GM18907 (cell line): ENCODE data around the gene PRKAR1B.

Experiments
- ATAC-seq: cut with Tn5 transposase; IDR thresholded peaks from one replicate; pipeline ENCODE4 v1.9.1; 2021; ENCODE audit warnings: mild to moderate bottlenecking, moderate library complexity; ENCODE audit not compliant: unreplicated experiment

Gene PRKAR1B

DNA sequence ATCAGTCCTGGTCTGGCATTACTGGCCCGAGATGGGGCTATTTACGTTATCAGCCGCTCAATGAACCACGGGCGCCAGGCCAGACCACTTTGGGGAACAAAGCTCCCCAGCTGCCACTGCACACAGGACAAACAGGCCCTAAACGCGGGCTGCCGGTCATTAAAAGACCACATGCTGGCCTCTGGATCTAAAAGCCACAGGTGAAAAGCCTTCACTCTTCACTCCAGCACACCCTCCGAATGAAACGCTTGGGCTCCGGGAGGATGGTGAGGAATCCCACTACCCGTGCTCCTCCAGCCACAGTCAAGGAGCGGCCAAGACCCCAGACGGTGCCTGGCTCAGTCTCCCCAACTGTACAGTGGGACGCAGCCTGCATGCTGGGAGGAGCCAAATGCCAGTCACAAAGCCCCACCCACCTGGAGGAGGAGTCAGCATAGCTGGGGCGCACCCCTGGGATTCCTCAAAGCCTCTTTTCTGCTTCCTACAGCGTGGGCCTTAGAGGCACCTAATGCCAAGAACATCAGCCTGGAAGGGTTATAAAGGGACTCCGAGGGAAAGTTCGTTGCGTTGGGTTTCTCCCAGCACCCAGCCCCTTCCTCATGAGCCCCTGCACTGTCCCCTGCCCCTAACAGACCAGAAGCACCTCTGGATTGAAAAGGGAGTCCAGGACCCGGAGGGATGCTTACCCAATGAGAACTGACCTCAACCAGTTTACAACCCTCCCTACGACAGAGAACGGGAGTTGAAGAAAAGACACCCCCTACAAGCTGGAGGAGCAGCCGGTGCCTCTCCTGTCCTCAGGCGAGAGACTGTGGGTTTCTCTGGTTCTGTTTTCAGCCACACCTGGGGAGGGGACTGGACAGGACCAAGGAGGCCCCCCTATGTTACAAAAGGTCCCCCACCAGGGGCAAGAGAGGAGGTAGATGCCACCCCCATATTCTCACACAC is 212.2 kb downstream of the PRKAR1B start:
- ATAC-seq, result no peak

DNA sequence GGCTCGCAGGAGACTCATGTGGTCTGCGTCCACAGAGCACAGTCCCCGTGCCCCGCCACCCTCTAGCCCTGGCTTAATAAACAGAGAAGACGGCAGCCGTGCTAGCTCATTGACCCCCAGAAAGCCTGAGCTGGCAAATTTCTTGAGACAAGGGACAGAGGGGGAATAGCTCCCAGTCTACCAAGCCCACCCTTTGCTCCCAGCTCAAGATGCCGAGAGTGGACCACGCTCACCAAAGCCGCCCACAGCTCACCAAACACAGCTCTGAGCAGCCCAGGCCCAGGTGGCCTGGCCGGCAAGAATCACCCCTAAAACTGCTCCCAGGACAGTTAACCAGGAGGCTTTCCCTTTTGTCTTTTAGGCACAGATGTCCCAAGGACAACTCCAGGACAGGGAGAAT is 212.8 kb downstream of the PRKAR1B start:
- no peak for ATAC-seq

DNA sequence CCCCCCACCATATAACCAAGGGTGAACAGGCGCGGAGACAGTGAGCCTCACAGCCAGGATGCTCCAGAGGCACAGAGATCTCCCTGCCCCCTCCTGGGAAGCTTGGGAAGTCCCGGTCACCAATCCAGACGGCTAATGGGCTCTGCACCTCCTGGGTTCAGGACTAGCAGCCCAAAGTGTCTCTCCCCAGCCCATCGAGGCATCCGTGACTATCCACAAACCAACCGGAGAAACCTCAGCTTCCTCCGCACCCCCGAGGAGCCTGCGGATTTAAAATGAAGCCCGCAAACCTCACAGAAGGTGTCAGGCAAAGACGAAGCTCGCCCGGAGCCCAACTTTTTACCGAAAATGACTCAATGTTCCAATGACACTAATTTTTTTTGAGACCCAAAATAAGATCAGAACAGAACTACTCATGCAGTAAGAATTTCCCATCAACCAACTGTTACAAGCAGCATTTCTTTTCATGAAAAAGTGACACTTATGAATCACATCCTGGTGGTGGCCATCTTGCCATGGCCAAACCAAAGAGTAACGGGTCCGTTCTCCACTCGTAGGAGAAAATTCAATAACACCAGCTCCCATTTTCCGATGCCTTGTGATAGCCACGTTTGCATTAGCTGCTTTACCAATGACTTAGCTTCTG is 213.4 kb downstream of the PRKAR1B start:
- ATAC-seq, result no peak

DNA sequence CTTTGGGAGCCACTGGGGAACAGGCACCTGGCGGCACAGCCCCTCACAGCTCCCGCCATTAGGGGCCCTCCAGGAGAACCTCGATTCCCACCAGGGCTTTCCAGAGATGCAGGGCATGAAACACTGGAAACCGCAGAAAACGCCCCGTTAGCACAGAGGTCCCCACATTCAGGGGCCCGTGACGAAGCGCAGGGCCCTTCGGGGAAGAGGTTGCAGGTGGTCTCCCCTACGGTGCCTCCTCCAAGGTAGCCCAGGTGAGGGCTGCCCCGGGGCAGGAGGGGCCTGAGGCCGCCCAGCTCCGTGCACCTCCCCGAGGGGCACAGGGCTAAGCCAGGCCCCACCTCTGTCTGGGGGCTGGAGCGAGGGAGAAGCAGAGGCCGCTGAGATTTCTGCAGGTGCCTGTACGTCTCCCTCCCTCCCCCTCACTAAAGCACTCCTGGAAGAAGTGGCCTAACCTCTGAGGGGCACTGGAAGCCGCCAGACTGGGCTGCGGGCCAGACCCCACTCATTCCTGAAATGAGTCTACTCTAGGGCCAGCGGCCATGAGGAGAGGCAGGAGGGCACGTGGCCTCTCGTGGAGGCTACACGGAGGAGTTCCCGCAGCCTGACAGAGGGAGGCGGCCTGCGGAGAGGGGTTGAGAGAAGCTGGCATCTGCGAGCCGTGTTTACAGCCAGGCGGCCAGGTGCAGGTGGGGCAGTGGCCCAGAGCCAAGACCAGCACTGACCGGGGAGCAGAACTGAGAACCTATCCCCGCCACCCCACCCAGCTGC is 214.4 kb downstream of the PRKAR1B start:
- ATAC-seq, result no peak

DNA sequence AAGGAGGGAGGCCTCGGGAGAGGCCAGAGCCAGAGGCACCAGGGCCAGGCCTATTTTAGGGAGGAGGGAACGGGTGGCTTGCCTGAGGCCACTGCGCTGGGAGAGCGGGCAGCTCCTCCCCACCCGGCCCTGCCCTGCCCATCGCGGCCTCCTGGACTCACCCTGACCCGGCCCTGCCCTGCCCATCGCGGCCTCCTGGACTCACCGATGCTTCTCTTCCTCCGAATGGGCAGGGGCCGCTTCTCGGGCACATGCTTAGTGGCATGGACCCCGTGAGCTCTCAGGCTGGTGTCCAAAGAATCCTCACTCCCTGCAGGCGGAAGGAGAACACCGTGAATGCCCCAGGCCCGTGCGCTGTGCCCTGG is 215.0 kb downstream of the PRKAR1B start:
- no peak for ATAC-seq

DNA sequence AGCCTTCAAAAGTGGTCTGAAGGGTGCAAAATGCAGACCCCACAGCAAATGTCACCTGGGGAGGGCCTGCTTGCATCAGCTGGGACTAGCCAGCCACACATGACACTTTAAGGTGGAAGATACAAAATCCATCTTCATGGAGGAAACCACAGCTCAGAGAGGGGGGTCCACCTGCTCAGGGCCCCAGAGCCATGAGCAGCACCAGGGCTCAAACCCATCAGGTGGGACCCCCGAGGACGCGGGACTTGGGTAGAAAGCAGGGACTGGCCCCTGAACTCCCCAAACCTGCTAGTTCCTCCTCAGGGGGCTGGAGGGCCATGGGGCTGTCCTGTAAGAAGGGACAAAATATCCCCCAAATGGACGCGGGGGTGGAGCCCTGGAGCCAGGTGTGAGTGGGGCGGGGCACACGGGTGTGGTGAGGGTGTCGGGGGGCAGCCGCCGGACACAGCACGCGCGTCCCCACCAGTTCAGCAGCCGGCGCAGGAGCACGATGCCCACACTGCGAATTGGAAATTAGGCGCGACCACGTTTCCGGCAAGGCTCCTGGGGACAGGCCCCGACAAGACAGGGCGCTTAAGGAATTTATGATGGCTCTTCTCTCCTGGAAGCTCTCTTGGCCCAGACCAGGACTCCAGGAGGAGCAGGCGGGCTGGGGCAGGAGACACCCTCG is 215.5 kb downstream of the PRKAR1B start:
- no peak for ATAC-seq

DNA sequence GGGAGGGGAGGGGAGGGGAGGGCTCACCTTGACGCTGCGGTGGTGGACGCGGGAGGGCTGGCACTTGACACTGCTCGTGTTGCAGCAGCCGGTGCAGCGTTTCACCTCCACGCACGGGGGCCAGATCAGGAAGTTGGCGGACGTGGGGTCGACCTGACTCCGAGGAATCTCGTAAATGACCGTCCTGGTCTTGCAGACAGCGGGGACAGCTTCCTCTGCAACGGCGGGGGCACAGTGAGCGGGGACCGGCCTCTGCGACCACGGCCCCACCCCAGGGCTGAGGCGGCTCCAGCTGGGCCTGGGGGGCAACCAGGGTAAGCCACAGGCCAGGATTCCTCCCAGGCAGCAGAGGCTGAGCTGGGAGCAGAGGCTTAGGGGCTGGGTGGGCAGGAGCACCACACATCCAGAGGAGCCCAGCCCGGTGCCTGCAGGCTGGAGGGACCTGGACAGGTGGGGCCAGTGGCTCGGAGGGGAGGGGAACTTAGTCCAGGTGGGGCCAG is 216.2 kb downstream of the PRKAR1B start:
- no peak for ATAC-seq

DNA sequence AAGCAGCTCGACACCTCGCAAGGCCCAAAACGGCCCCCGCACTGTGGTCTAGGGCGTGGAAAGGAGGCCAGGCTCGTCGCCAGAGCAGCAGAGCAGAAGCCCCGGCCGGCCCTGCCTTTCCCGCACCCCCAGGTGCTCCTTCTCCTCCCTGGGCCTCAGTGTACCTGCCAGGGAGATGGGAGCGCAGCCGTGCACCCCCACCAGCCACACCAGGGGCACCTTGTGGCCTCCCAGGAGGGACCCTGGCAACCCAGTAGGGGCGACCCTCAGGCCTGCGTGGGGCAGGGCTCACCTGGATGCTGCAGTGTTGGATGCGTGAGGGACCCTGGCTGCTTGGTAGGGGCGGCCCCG is 217.0 kb downstream of the PRKAR1B start:
- no peak for ATAC-seq

DNA sequence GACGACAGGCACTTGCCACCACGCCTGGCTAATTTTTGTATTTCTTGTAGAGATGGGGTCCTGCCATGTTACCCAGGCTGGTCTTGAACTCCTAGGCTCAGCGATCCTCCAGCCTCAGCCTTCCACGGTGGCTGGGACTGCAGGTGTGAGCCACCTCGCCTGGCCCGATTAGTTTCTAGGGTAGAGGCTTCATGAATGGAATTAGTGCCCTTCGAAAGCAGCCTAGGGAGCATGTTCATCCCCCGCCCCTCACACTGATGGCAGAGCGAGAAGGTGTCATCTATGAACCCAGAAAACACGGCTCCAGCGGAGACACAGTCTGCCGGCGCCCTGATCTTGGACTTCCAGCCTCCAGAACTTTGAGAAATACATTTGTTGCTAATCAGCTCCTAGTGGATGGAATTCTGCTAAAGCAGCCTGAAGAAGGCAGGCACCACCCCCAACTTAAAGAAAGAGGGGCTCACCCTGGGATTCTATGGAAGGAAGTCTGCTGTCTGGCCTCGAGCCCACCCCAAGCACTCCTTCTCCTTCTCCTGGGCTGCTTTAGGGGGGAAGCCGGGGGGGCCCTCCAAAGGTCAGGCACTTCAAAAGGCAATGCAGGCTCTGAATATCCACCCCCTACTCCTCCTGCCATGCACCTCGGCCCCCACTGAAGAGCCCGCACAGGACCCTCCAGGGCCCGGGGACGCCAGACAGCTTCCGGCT is 217.5 kb downstream of the PRKAR1B start:
- no peak for ATAC-seq

DNA sequence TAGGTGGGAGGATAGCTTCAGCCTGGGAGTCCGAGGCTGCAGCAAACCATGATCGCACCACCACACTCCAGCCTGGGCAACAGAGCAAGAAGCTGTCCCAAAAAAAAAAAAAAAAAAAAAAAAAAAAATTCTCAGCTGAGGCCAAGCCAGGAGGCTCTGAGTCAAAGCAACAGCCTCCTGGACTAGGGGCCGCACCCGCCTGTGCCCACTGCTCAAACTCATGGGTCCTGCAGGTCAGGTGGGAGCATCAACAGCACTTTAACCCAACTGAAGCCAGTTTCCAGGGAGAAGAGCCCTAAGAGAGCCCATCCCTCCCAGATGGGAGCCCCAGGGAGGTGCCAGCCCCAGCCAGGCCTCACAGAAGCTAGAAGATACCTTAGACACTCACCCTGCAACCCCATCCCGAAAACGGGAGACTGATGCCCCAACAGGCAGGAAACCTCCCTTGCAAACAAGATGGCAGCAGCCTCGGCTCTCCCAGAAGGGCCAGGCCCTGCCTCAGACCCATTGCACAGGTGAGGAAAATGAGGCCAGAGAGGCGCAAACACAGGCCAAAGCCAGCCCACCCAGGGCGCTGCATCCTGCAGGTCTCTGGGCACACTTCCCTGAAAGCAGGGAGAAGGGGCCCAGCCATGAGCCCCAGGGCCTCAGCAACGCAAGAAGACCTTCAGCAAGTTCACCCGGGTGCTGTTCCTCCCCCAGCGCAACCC is 218.5 kb downstream of the PRKAR1B start:
- no peak for ATAC-seq

DNA sequence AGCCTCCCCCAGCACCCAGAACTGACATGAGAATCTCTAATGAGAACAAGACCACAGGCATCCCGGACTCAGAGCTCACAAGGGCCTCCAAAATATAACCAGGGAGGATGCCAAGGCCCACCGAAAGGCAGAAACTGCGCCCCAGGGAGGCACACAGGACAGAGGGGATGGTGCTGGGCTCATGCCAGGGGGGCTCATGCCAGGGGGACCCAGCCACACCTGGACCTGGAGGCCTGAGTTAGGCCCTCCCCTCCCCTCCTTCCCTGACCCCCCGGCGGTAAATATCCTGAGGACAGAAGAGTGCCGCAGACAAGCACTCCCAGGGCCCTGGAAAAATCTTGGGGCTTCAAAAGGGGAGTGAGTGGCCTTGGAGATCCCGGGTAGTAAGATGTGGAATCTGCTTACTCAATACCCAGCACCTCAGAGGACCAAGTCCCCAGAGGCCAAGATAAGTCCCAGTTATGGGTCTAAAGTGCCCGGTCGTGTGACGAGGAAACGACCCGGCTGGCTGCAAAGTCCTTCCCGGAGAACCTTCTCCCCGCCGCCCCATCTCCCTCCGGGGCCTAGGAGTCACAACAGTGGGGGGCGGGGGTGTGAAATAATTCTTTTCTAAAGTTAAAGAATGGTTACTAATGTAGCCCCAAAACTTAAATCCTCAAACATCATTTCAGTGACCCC is 219.3 kb downstream of the PRKAR1B start:
- ATAC-seq, result no peak

DNA sequence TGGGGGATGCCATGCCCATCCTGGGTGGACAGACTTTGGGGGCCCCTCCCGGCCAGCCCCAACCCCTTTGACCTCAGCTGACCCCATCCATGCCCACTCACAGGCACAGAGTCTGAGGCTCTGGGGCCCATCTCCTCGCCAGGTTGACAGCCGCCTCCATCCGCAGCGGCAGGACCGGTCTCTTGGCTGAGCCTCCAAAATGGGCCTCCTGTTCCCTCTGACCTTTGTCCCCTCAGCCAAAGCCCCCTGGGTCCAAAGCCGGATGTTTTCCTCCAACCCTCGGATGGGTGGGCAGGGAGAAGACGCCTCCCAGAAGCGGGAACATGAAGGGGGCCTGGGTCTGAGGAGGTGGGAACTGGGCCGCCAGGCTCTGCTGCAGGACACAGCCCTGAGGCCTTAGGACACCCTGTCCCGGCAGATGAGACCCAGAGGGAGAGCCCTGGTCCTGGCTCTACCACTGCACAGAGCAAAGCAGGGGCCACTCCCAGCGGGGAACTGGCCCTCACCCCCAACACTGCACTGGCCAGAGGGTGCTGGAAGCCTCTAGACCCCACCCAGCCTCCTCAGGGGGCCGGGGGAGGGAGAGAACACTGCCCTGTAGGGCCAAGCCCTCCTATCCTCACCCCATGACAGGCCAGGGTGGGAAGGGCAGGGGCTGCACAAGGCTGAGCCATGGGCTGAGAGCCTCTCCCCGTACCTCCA is 220.0 kb downstream of the PRKAR1B start:
- ATAC-seq, result no peak

DNA sequence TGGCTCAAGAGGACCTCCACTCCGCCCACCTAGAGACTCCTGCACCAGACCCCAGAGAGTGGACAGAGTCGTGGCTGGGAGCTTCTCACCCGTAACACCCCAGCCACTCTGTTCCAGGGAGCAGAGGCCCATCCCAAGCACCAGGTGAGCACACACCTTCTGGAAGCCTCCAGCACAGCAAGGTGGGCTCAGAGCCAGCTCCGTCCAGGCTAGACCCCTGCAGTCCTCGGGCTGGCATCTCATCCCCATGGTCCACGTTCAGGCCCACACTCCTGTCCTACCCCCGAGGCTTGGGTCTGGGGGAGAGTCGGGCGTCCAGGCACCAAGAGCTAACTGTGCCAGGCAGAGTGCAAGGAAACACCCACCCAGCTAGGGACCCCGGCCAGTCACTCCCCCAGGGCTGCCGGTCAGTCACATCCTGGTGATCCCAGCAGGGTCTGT is 220.7 kb downstream of the PRKAR1B start:
- no peak for ATAC-seq

DNA sequence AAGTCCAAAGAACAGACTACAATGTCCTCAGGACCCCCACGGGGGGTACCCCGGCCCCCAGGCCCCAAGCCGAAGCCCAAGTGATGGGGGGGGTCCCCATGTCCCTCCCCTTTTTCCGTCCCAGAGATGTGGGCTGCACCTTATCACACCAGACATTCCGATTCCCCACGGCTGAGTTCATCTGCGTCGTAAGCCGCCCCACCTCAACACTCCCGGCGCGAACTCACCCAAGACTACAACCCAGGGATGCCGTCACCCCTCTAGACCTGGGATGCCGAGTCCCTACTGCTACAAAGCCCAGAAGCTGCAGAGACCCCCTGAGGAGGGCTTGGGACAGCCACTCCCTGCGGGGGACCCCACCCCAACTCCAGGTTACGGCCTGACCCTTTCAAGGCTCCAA is 221.9 kb downstream of the PRKAR1B start:
- ATAC-seq, result no peak

DNA sequence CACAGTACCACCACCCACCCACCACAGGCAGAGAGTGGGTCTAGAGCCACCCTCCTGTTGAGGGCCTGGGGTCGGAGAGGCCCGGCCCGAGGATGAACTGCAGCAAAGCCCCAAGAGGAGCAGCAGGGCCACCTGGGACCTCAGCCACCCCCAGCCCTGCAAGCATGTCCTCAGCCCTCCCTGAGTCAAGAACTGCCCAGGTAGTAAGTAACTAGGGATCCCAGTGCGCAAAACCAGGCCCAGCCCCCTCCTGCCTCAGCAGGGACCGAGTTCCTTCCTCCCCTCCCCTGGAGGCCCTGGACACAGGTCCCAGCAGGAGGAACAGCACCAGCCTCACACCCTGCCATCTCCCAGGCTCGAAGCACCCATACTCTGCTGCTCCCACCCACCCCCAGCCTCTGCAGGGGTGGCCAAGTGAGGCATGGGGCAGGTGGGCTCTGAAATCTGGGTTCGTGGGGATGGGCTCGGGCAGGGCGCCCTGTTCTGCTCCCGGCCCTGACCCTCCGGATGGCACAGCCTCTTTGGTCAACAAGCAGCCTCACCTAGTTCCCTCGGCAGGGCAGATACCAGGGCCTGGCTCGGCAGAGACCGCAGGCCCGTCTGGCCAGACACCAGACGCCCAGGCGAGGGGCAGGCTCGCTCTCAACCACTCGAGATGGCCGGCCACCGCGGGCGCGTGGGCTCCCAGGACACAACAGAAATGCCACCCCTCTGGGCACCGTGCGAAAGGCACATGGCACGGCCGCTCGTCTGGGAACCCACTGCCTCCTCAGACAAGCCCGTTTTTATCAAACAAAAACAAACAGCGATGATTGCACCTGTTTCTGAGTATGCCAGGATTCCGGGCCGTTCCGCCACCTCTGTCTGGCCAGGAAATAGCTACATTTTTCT is 222.6 kb downstream of the PRKAR1B start:
- no peak for ATAC-seq

DNA sequence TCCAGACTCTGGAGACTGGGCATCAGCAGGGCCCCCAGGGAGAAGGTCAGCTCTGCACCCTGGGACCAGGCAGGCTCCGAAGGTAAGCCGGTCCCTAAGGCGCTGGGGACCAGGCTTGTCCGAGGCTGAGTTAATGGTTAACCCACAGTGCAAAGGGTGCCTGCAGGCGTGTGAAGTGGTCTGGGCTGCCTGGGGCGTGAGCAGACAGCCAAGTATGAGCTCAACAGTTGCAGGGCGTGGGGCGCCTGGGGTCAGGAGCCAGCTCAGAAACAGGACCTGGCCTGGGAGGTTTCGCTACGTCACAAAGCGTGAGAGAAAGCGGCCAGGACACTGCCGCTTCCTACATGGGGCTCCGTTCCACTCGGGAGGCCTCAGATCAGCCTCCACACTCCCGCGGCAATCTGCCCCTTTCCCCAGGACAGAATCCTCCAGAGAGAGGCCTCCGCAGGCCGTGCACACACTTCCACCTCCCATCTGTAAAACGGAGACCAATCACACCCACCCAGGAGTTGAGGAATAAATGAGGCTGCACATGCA is 223.4 kb downstream of the PRKAR1B start:
- no peak for ATAC-seq

DNA sequence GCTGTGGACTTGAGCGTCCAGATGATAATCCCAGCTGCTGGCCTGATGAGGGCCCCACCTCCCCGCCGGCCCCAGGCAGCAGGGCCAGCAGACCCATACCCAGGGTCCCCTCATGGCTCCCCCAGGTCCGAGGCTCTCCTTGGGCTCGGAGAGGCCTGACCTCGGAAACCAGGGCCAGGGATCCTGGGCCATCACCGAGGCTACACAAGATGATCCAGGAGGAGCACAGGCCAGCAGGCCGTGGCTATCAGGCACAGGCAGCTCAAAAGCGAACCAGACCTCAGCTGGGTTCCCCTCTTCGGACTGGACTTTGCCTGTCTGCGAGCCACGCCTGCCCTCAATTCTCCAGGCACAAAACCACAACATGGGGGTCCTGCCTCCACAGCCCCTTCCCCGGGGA is 224.8 kb downstream of the PRKAR1B start:
- no peak for ATAC-seq
